ENCODE results near the gene PPME1.

DNA sequence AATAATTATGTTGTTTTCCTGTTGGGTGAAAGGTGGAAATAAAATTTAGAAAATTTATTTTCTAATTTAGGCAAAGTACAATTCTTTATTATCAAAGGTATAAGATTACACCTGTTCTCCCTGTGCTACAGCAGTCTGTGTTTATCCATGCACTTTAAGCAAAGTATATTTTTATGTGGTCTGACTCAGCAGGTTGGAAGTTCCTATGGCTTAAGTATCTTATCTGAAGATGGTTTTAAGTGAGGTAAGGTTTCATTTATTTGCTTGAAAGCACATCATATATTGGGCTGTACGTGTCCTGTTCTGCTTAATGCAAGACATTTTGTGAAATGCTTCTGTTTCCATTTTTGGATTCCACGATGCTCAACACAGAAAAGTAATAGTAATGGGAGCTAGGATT, 14.6 kb downstream of the PPME1 start:
- TF ChIP-seq EP300 (IDR thresholded peaks at IDR 0.05): no peak
- TF ChIP-seq, protein P1, sequence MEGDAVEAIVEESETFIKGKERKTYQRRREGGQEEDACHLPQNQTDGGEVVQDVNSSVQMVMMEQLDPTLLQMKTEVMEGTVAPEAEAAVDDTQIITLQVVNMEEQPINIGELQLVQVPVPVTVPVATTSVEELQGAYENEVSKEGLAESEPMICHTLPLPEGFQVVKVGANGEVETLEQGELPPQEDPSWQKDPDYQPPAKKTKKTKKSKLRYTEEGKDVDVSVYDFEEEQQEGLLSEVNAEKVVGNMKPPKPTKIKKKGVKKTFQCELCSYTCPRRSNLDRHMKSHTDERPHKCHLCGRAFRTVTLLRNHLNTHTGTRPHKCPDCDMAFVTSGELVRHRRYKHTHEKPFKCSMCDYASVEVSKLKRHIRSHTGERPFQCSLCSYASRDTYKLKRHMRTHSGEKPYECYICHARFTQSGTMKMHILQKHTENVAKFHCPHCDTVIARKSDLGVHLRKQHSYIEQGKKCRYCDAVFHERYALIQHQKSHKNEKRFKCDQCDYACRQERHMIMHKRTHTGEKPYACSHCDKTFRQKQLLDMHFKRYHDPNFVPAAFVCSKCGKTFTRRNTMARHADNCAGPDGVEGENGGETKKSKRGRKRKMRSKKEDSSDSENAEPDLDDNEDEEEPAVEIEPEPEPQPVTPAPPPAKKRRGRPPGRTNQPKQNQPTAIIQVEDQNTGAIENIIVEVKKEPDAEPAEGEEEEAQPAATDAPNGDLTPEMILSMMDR (IDR thresholded peaks at IDR 0.05): no peak

All from upper lobe of left lung (tissue), 4 donors.